Natural killer cell (primary cell): ENCODE measurements around the gene HEXIM1. TPM values are rescaled to one million over a fixed set of nuclear protein-coding genes. Genes with fewer than 3 reads are reported as not detected.
A peak's percentile ranks its signal among the peaks of the same experiment; 100 is the strongest.

Experiments used
- ATAC-seq, 3 donors: fragments of 150-1000 bp in 2 of 3; fragments of 200-7000 bp in 1 of 3; cut with Tn5 transposase; 1 replicate in 1 of 3; 2 replicates in 2 of 3; pipeline ENCODE4 v1.10.0; 2021; ENCODE audit warnings: mild to moderate bottlenecking in 2 of 3, moderate library complexity in 2 of 3
- DNase-seq, 2 donors: peaks; one replicate each; pipeline versions ENCODE4 v3.0.0 to v3.0.0-alpha.2; 2013 to 2021; ENCODE audit warnings: mixed read lengths in 1 of 2
- H3K27ac ChIP-seq: one replicate; pipeline ENCODE4 v1.5.1; 2013; ENCODE audit warnings: mild to moderate bottlenecking, low read length
- H3K27me3 ChIP-seq: one replicate; pipeline ENCODE4 v1.6.1; 2013; ENCODE audit warnings: low read length; ENCODE audit not compliant: control insufficient read depth, insufficient read depth
- H3K36me3 ChIP-seq: one replicate; pipeline ENCODE4 v1.6.1; 2013; ENCODE audit warnings: low read length; ENCODE audit not compliant: control insufficient read depth, insufficient read depth
- H3K4me1 ChIP-seq: one replicate; pipeline ENCODE4 v1.6.1; 2013; ENCODE audit warnings: low read length; ENCODE audit not compliant: control insufficient read depth, insufficient read depth
- H3K4me3 ChIP-seq: one replicate; pipeline ENCODE4 v1.5.1; 2013; ENCODE audit warnings: low read length
- H3K9me3 ChIP-seq: one replicate; pipeline ENCODE4 v1.6.1; 2013; ENCODE audit warnings: low read length; ENCODE audit not compliant: control insufficient read depth, insufficient read depth
- H3K27ac Mint-ChIP-seq, 2 donors: one replicate each; pipeline ENCODE4 v1.8.0; 2022; ENCODE audit warnings: mild to moderate bottlenecking in 2 of 2, mixed read lengths in 2 of 2, moderate library complexity in 1 of 2
- H3K27me3 Mint-ChIP-seq, 2 donors: one replicate each; pipeline ENCODE4 v1.8.0; 2022; ENCODE audit warnings: low read depth in 2 of 2, mixed read lengths in 2 of 2
- H3K36me3 Mint-ChIP-seq: one replicate; pipeline ENCODE4 v1.8.0; 2022; ENCODE audit warnings: mixed read lengths
- H3K4me1 Mint-ChIP-seq, 2 donors: one replicate each; pipeline ENCODE4 v1.8.0; 2022; ENCODE audit warnings: mixed read lengths in 2 of 2
- H3K4me3 Mint-ChIP-seq: one replicate; pipeline ENCODE4 v1.8.0; 2022; ENCODE audit warnings: mild to moderate bottlenecking, moderate library complexity, mixed read lengths
- H3K9me3 Mint-ChIP-seq, 2 donors: one replicate each; pipeline ENCODE4 v1.8.0; 2022; ENCODE audit warnings: mixed read lengths in 2 of 2
- WGBS: methylation state at CpG from one replicate; pipeline ENCODE4 v1.1.7; 2013; ENCODE audit warnings: missing lambda C conversion rate; ENCODE audit not compliant: insufficient coverage; 5-methylcytosine and 5-hydroxymethylcytosine counted together
- intact Hi-C: fragments of 100-400 bp; cut with micrococcal nuclease; formaldehyde crosslinking; loops from one replicate; pipeline ENCODE4 v1.14.2; 2022
- total RNA-seq, 4 donors: library from RNA; stranded (reverse); fragments of 120-200 nt in 1 of 4; gene quantifications; one replicate each; pipeline versions ENCODE4 v1.2.3 to v1.2.4, GENCODE V29; 2013 to 2022
- TF ChIP-seq, protein P1 (sequence below): fragments of 200-600 bp; IDR thresholded peaks from one replicate; pipeline ENCODE4 v1.8.0; 2022; ENCODE audit warnings: antibody characterized with exemption

Gene HEXIM1
- total RNA-seq, 3 donors from 2014 or later (not counting 1 experiment from before 2014, with no cell fraction given), result 64.9 to 80.7 (median 79.8) TPM

DNA sequence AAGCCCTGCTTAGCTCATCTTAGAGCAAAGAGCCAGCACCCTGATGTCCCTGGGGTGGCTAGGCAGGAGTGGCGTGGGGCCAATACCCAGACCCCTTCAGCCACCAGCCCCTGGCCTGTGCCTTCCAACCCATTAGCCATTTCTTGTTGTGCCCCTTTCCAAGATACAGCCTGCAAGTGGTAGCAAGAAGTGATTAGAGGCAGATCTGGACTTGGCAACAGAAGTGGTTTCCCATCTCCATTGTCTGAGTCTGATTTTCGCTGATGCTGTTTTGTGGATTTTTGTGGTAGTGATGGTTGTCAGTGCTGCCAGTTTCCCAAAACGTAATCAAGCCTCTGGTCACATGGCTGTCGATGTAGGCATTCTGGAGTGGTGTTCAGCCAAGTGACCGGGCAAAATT is 41.7 kb upstream of the HEXIM1 start:
- H3K4me1 ChIP-seq, result no peaks in the 10 kb centered on the region
- H3K9me3 Mint-ChIP-seq, result no peaks in the 10 kb centered on the region
- no peaks in the 10 kb centered on the region for H3K9me3 ChIP-seq
- no peaks in the 10 kb centered on the region for H3K27me3 Mint-ChIP-seq
- TF ChIP-seq, protein P1, sequence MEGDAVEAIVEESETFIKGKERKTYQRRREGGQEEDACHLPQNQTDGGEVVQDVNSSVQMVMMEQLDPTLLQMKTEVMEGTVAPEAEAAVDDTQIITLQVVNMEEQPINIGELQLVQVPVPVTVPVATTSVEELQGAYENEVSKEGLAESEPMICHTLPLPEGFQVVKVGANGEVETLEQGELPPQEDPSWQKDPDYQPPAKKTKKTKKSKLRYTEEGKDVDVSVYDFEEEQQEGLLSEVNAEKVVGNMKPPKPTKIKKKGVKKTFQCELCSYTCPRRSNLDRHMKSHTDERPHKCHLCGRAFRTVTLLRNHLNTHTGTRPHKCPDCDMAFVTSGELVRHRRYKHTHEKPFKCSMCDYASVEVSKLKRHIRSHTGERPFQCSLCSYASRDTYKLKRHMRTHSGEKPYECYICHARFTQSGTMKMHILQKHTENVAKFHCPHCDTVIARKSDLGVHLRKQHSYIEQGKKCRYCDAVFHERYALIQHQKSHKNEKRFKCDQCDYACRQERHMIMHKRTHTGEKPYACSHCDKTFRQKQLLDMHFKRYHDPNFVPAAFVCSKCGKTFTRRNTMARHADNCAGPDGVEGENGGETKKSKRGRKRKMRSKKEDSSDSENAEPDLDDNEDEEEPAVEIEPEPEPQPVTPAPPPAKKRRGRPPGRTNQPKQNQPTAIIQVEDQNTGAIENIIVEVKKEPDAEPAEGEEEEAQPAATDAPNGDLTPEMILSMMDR, result no peak
- no peak overlapping the region for H3K4me3 ChIP-seq
- no peak for DNase-seq
- H3K27ac ChIP-seq, result no peak overlapping the region
- intact Hi-C loops, result no loop called here
- no peak for ATAC-seq
- H3K36me3 ChIP-seq, result peaks cover 57% of the 10 kb centered on the region
- WGBS, result 97% methylated on average over 5 of the region's 5 CpGs
- H3K4me1 Mint-ChIP-seq, result peaks cover 0 to 6% of the 10 kb centered on the region in 2 donors
- H3K27me3 ChIP-seq, result no peaks in the 10 kb centered on the region
- H3K36me3 Mint-ChIP-seq, result no peaks in the 10 kb centered on the region
- peak overlapping the region in 1 of 2 donors; percentile 27 for H3K27ac Mint-ChIP-seq
- H3K4me3 Mint-ChIP-seq, result no peak overlapping the region

DNA sequence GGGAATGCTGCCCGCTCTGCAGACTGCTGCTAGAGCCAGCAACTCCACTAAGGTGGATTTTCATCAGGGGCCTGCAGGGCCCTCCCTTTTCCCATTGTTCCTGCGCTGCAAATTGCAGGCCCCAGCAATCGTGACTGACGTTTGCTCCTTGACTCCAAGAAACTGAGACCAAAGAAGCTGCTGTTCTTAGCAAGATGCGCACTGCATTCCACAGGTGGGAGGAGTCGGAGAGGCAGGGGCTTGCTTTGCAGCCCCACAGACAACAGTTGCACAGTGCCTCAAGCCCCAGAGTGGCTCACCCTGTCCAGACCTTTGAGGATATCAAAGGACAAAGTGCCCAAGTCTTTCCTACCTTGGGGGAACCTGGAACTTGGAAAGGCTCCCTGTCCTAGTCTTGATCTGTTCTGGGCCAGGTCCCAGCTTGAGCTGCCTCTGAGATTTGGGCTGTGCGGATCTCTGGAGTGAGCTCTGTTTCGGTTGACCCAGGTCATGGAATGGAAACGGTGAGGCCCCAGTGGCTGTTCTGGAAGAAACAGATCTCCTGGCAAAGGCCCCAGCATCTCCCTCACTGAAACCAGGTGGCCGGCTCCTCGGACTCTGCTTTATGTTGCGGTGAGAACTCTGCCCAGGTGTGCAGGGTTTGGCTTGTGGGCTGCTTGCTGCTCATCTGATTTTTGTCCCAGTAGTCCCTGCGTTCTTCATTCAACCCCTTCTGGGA is 40.8 kb upstream of the HEXIM1 start:
- Histone ChIP-seq H3K27me3 (no peaks in the 10 kb centered on the region), H3K27ac (no peak overlapping the region), H3K36me3 (peaks cover 48% of the 10 kb centered on the region), H3K4me1 (no peaks in the 10 kb centered on the region), H3K4me3 (no peak overlapping the region), H3K9me3 (no peaks in the 10 kb centered on the region)
- Mint-ChIP-seq H3K27ac (no peak overlapping the region), H3K27me3 (no peaks in the 10 kb centered on the region), H3K36me3 (no peaks in the 10 kb centered on the region), H3K9me3 (no peaks in the 10 kb centered on the region), H3K4me3 (no peak overlapping the region), H3K4me1 (peaks cover 0 to 6% of the 10 kb centered on the region in 2 donors)
- TF ChIP-seq, protein P1, result no peak
- ATAC-seq (no peak), DNase-seq (no peak)
- intact Hi-C loops, result no loop called here
- 96% methylated on average over 13 of the region's 13 CpGs for WGBS

DNA sequence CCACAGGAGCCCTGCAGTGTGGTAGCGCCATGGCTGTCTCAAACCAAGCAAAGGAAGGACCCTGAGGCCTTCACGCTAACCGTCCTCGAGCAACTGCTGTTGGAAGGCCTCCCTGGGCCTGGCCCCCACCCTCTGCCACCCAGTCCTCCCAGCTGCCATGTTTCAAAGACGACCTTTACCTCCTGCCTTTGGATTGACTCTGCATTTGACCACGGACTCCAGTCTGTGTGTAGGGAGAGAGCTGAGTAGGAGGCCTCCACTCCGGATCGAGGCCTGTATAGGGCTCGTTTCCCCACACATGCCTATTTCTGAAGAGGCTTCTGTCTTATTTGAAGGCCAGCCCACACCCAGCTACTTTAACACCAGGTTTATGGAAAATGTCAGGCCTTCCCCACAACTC is 40.2 kb upstream of the HEXIM1 start:
- 89% methylated on average over 9 of the region's 9 CpGs for WGBS
- H3K9me3 Mint-ChIP-seq, result no peaks in the 10 kb centered on the region
- H3K36me3 ChIP-seq, result peaks cover 42% of the 10 kb centered on the region
- no peaks in the 10 kb centered on the region for H3K27me3 Mint-ChIP-seq
- peaks cover 0 to 6% of the 10 kb centered on the region in 2 donors for H3K4me1 Mint-ChIP-seq
- H3K27ac ChIP-seq, result no peak overlapping the region
- H3K4me3 Mint-ChIP-seq, result no peak overlapping the region
- no peak overlapping the region for H3K4me3 ChIP-seq
- H3K36me3 Mint-ChIP-seq, result no peaks in the 10 kb centered on the region
- TF ChIP-seq, protein P1, result no peak
- ATAC-seq, result no peak
- no peaks in the 10 kb centered on the region for H3K9me3 ChIP-seq
- intact Hi-C loops, result no loop called here
- no peak for DNase-seq
- H3K27ac Mint-ChIP-seq, result no peak overlapping the region
- H3K27me3 ChIP-seq, result no peaks in the 10 kb centered on the region
- no peaks in the 10 kb centered on the region for H3K4me1 ChIP-seq
